Testis (tissue), 2 donors: ENCODE measurements around the gene ARHGEF28.

Experiments used
- CTCF ChIP-seq, 3 experiments: fragments of 450-650 bp in 2 of 3; fragments of 200-600 bp in 1 of 3; sonication (generic) in 1 of 3; IDR thresholded peaks; one replicate each; pipeline ENCODE4 v1.5.1; 2016 to 2019; ENCODE audit warnings: antibody characterized with exemption in 3 of 3, mild to moderate bottlenecking in 2 of 3, moderate library complexity in 1 of 3
- POLR2A ChIP-seq: fragments of 450-650 bp; IDR thresholded peaks from one replicate; pipeline ENCODE4 v1.6.1; 2017; ENCODE audit warnings: antibody characterized with exemption, mild to moderate bottlenecking, moderate library complexity

DNA sequence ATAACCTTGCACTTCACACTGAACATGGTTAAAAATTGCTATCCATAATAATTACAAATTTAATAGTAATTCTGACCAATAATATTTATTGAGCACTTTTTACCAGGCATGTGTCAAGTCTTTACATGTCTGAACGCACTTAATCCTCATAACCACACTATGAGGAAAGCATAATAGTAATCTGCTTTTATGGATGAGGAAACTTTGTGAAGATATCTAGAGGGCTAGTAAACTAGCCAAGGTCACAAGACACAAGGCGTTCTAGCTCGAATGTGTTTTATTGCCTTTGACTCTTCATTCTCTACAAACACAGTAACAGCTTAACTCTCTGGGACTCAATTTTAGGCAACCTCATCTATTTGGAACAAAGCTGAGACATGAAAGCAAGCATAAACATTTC lies 205.1 kb downstream of the ARHGEF28 start:
- TF ChIP-seq POLR2A (no peak), CTCF (IDR thresholded peaks at IDR 0.05) (no peak)
